CD1c-positive myeloid dendritic cell (primary cell): ENCODE measurements around the gene EIF5.

Experiments used
- DNase-seq: peaks from one replicate; pipeline ENCODE4 v3.0.0-alpha.2; 2016; ENCODE audit errors: extremely low spot score

EIF5 gene

GRCh38 chr14:103333754-103334643, at the start of gene EIF5:
EIF5 (plus strand) TSS chr14:103334237; CDS start chr14:103335861, 1,624 bp downstream.
- peak; percentile 99 for DNase-seq

DNA sequence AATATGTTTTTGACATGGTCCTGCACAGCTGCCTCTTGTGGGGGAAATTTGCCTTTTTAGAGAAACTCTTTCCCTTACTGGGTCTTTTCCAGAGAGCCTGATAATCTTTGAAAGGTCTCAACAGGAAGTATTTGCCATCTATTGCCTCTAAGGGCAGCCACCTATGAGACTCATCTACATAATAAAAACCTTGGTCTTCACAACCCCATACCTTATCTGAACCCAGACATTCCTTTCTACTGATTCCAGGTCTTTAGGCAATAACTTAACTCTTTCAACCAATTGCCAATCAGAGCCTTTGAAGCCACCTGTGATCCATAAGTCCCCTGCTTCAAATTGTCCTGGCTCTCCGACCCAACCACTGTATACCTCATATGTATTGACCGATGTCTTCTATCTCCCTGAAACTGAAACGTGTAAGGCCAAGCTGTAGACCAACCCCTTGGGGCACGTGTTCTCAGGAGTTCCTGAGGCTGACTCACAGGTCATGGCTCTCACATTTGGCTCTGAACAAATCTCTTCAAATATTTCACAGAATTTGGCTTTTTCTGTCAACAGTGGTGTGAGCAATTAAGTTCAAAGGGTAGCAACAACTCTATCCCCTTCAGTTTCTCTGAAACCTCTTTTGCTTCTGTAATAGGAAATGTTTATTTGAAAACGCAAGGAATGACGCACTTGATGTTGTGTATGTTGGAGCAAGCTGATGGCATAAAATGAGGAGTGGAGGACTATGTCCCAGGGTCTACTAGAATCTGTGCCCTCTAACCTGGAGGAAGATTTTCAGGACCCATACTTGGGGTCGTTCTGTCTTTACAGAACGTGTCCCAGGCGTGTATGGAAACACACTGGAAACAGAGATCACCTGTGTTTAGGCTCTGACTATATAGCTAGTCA, 49.2 kb upstream of the EIF5 start:
- no peak for DNase-seq

DNA sequence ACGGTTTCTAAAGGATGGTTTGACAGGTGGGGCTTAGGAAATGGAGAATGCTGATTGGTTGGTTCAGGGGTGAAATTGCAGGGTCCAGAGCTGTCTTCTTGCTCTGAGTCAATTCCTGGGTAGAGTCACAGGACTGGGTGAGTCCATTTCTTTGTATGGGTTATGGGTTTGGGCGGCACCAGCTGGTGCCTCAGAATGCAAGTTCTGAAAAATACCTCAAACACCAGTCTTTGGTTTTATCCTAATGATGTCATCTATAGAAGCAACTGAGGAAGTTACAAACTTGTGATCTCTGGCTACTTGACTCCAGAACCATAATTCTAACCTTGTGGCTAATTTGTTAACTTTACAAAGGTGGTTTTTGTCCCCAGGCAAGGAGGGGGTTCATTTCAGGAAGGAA, 47.6 kb upstream of the EIF5 start:
- no peak for DNase-seq

GRCh38 chr14:103286968-103287850, 46.8 kb upstream of the EIF5 start:
- no peak for DNase-seq

GRCh38 chr14:103288076-103288766, 45.8 kb upstream of the EIF5 start:
- no peak for DNase-seq

- DNase-seq, result no peak
Observed at GRCh38 chr14:103290056-103290455, 44.0 kb upstream of the EIF5 start.

- no peak for DNase-seq
Observed at GRCh38 chr14:103290494-103290893, 43.5 kb upstream of the EIF5 start.

DNA sequence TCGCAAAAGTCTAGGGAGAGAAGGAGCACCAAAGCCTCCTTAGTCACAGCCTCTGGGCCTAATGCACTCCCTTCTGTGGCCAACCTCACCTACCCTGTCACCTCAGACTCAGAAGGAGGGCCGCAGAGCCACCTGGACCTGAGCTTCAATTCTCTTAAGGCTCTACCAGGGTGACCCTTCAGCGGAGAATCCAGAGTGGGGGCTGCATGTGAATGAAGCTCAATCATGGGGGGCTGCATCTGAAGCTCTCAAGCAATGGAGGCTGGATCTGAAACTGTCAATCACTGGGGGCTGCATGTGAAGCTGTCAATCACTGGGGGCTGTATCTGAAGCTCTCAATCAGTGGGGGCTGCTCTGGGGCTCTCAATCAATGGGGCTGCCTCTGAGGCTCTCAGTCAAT, 43.1 kb upstream of the EIF5 start:
- no peak for DNase-seq

GRCh38 chr14:103292426-103293374, 41.3 kb upstream of the EIF5 start:
- peak; percentile 88 for DNase-seq

GRCh38 chr14:103293465-103293864, 40.6 kb upstream of the EIF5 start:
- no peak for DNase-seq

- DNase-seq, result no peak
Observed at GRCh38 chr14:103294091-103294490, 39.9 kb upstream of the EIF5 start.

- peak; percentile 21 for DNase-seq
Observed at GRCh38 chr14:103296007-103296406, 38.0 kb upstream of the EIF5 start.

DNA sequence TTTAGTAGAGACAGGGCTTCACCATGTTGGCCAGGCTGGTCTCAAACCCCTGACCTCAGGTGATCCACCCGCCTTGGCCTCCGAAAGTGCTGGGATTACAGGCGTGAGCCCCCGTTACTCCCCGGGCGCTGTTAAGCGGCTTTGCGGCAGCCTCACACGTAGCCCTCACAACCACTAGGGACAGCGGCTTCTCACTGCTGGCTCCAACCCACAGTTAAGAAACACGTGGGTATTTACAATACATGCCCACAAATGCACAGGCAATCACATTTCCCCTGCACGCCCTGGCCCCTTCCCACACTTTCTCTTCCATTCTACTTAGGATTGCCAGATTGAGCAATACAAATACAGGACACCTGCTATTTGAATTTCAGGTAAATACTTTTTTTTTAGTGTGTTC, 37.0 kb upstream of the EIF5 start:
- DNase-seq, result no peak

DNA sequence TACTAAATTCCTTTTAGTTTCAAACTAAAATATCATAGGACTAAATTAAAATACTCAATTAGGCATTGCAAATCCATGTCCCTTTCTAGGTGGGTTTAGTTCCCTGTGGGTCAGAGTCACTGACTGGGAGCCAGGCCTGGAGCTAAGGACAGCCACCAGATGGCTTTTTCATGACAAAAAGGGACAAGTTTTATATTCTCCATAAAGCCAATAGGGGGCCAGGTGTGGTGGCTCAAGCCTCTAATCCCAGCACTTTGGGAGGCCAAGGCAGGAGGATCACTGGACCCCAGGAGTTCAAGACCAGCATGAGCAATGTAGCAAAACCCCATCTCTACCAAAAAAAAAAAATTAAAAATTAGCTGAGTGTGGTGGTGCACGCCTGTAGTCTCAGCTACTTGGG, 35.4 kb upstream of the EIF5 start:
- no peak for DNase-seq

DNA sequence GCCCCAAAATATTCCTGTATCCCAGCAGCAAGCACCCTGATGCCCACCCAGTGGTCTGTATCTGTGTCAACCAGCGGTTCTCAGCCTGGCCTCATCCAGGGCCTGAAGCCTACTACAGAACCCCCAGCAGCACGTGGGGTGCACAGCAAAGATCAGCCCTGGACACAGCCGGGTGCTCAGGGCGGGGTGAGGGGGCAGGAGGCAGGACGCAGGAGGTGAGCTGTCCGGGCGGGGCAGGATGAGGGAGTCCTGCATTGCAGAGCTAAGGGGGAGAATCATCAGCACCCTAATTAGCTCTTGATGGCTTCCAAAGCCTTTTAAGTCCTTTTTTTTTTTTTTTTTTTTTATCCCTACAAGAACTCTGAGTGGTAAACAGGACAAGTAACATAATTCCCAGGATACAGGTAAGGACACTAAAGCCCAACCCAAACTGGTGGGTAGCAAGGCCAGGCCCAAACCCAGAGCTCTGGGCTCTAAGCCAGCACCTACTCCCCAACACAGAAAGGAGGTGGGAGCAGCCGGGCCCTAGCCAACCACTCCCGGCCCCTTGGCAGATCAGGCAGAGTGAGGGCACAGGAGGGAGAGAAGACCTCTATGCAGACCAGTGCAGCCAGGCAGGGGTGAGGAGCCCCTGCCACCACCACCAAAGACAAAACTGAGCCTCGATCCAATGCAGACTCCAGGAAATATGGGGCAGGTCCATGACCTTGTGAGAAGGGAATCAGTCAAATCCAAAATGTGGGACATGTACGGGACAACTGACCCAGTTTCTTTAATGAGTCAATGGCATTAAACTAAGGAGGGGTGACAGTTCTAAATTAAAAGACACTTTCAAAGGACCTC, 32.3 kb upstream of the EIF5 start:
- DNase-seq, result no peak

DNA sequence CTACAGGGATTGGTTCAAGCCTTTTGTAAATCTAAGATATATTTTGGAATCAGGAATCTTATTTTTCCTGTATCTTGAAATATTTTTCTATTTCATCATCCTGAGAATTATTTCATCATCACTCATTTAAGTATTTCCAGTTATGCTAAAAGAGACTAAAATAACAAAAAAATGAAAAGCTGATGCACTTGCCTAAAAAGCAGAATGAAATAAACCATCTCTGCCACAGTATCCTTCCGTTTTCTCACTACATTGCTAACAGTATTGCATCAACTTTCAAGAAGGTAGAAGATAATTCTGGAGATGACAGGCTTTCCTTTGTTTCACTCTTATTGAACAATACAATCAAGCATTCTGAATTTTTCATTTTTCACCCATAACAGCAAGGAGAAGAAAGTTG, 31.1 kb upstream of the EIF5 start:
- DNase-seq, result no peak

DNA sequence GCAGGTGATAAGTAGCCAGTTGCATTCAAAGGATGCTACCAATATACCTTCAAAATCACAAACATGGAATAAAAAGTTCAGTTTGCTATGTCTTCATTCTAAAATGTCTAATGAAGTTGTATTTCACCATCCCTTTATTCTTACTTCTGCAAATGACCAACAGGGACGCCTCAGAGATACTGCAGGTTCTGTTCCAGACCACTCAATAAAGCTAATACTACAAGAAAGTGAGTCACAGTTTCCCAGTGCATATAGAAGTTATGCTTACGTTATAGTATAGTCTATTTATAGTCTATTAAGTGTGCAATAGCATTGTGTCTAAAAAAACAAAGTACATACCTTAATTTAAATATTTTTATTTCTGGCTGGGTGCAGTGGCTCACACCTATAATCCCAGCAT, 29.3 kb upstream of the EIF5 start:
- peak; percentile 17 for DNase-seq

GRCh38 chr14:103308717-103309616, 25.1 kb upstream of the EIF5 start:
- no peak for DNase-seq
